ENCODE data around the gene SASH3.

SASH3 gene

DNA sequence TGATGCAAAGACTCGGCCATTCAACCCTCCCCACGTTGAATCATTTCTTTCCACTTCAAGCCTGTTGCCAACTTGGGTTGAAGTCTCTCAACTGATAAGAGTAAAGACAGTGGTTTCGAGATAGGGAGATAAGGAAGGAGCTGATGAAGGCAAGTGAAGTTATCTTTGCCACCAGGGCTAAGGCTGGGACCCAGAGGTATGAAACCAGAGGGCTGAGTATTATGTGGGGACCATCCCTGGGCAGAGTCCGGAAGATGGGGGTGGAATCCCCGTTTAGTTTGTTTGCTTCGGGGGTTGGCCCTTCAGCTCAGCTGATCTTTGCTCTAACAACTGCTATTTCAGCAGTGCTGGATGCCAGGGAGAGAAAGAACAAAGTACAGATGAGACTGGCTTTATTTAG lies 43.3 kb upstream of the SASH3 start:
- Histone ChIP-seq H3K9ac (ENCODE audit: low read depth, low read length, poor library complexity) (no peak overlapping the region), H3K14ac (ENCODE audit: low read length) (no peak overlapping the region), H2BK5ac (ENCODE audit: low read length) (no peak overlapping the region), H2BK120ac (ENCODE audit: low read depth, low read length) (no peak overlapping the region), H3K23ac (ENCODE audit: low read depth, low read length, poor library complexity) (no peak overlapping the region), H3K4me2 (ENCODE audit: insufficient read depth, low read length, poor library complexity, severe bottlenecking) (no peak overlapping the region), H2AK5ac (ENCODE audit: low read depth, low read length) (no peak overlapping the region), H3K4me1 (ENCODE audit: control insufficient read depth in 2 of 2, insufficient read depth in 1 of 2, low read depth in 1 of 2, low read length in 2 of 2) (peaks cover 0 to 4% of the 10 kb centered on the region in 2 donors), H3K27ac (replicated peaks; ENCODE audit: low read length) (no peak overlapping the region), H3K4me3 (ENCODE audit: low read length in 2 of 2) (no peak overlapping the region), H2BK12ac (ENCODE audit: low read length) (no peak overlapping the region), H3K18ac (ENCODE audit: low read length) (no peak overlapping the region), H4K8ac (ENCODE audit: low read depth, low read length) (no peak overlapping the region), H3K27me3 (ENCODE audit: control insufficient read depth in 3 of 3, insufficient read depth in 3 of 3, low read depth in 1 of 3, low read length in 3 of 3) (peaks cover 0 to 17% (median 0%) of the 10 kb centered on the region in 3 experiments), H3K79me1 (ENCODE audit: low read depth, low read length) (no peaks in the 10 kb centered on the region), H3K36me3 (replicated peaks in 1 of 2; ENCODE audit: control insufficient read depth in 2 of 2, insufficient read depth in 2 of 2, low read length in 2 of 2) (no peaks in the 10 kb centered on the region), H2AFZ (ENCODE audit: low read length) (no peak overlapping the region), H4K91ac (ENCODE audit: low read depth, low read length, poor library complexity) (no peak overlapping the region), H3K9me3 (replicated peaks in 1 of 2; ENCODE audit: control insufficient read depth in 2 of 2, insufficient read depth in 1 of 2, low read depth in 1 of 2, low read length in 2 of 2) (no peaks in the 10 kb centered on the region), H2BK15ac (ENCODE audit: low read length) (no peak overlapping the region), H3K4ac (ENCODE audit: low read length) (no peak overlapping the region)
- no peak for DNase-seq (ENCODE audit: low spot score)
- no CpG with 5 or more reads among the region's 6 CpGs for WGBS, 2 donors (ENCODE audit: extremely low coverage in 2 of 2, insufficient read length in 2 of 2, insufficient replicate concordance in 1 of 2)

DNA sequence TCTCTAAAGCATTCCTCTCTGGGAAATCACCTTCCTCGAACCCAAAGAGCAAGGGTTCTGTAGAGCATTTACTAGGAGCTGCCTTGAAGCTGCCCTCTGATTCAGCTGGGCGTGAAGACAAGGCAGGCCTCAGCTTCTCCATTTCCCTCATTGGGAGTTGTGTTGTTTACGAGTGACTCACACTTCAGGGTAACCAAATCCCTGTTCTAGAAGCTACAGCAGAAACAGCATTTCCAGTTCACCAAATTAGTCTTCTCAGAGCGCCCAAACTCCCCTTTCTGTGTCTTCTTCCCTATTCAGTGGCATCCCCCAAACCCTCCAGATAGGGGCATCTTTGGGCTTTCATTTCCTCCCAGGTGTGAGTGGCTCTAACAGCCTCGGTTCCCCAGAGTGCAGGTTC lies 41.8 kb upstream of the SASH3 start:
- Histone ChIP-seq H3K4me1 (ENCODE audit: control insufficient read depth in 2 of 2, insufficient read depth in 1 of 2, low read depth in 1 of 2, low read length in 2 of 2) (peaks cover 0 to 5% of the 10 kb centered on the region in 2 donors), H2AFZ (ENCODE audit: low read length) (no peak overlapping the region), H2BK15ac (ENCODE audit: low read length) (no peak overlapping the region), H3K4me2 (ENCODE audit: insufficient read depth, low read length, poor library complexity, severe bottlenecking) (no peak overlapping the region), H3K36me3 (replicated peaks in 1 of 2; ENCODE audit: control insufficient read depth in 2 of 2, insufficient read depth in 2 of 2, low read length in 2 of 2) (no peaks in the 10 kb centered on the region), H4K91ac (ENCODE audit: low read depth, low read length, poor library complexity) (no peak overlapping the region), H3K4ac (ENCODE audit: low read length) (no peak overlapping the region), H2AK5ac (ENCODE audit: low read depth, low read length) (no peak overlapping the region), H2BK120ac (ENCODE audit: low read depth, low read length) (no peak overlapping the region), H3K9me3 (replicated peaks in 1 of 2; ENCODE audit: control insufficient read depth in 2 of 2, insufficient read depth in 1 of 2, low read depth in 1 of 2, low read length in 2 of 2) (no peaks in the 10 kb centered on the region), H2BK5ac (ENCODE audit: low read length) (no peak overlapping the region), H3K27ac (replicated peaks; ENCODE audit: low read length) (no peak overlapping the region), H3K9ac (ENCODE audit: low read depth, low read length, poor library complexity) (no peak overlapping the region), H4K8ac (ENCODE audit: low read depth, low read length) (no peak overlapping the region), H3K79me1 (ENCODE audit: low read depth, low read length) (no peaks in the 10 kb centered on the region), H3K27me3 (ENCODE audit: control insufficient read depth in 3 of 3, insufficient read depth in 3 of 3, low read depth in 1 of 3, low read length in 3 of 3) (peaks cover 0 to 17% (median 0%) of the 10 kb centered on the region in 3 experiments), H3K23ac (ENCODE audit: low read depth, low read length, poor library complexity) (no peak overlapping the region), H3K18ac (ENCODE audit: low read length) (no peak overlapping the region), H3K4me3 (ENCODE audit: low read length in 2 of 2) (no peak overlapping the region), H2BK12ac (ENCODE audit: low read length) (no peak overlapping the region), H3K14ac (ENCODE audit: low read length) (no peak overlapping the region)
- no peak for DNase-seq (ENCODE audit: low spot score)
- WGBS, 2 donors (ENCODE audit: extremely low coverage in 2 of 2, insufficient read length in 2 of 2, insufficient replicate concordance in 1 of 2) = no CpG with 5 or more reads among the region's 5 CpGs

DNA sequence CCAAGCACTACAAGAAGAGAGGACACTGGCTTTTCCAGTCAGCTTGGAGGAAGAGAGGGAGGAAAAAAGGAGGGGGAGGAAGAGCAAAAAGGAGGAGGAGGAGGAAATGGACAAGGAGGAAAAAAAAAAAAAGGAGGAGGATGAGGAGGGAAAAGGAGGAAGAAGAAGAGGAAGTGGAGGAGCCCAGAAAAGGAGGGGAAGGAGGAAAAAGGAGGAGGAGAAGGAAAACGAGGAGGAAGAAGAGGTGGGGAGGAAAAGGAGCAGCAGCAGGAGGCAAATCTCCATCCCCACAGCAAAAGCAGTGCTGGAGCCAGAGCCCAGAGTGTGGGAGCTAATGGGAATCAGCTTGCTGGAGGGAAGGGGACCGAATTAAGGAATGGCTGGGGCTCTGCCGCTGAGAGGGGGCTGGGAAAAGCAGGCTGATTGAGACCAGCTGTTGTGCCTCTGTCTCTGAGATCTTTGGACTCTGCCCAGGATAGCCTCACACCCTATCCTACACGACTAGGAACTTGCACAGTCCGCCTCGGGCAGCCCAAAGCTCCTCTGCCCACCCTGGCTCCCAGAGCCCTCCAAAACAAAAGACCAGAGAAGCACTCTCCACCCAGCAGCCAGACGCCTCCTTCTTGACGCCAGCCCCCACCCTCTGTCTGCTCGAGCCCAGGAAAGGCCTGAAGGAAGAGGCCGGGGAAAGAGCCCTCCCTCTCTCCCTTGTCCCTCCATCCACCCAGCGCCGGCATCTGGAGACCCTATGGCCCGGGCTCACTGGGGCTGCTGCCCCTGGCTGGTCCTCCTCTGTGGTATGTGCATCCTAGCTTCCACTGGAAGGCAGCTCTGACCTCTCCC lies 41.1 kb upstream of the SASH3 start, which contains the start of gene XPNPEP2:
XPNPEP2 (plus strand) TSS at position 514 of the 843 bp plus-strand sequence; CDS start at position 749, 235 bp downstream.
- DNase-seq (ENCODE audit: low spot score) = no peak
- no peak within 1 kb of the TSS for H4K91ac ChIP-seq (ENCODE audit: low read depth, low read length, poor library complexity)
- H4K8ac ChIP-seq (ENCODE audit: low read depth, low read length) = no peak within 1 kb of the TSS
- peak within 1 kb of the TSS; percentile 48 for H3K18ac ChIP-seq (ENCODE audit: low read length)
- no peak within 1 kb of the TSS for H3K27ac ChIP-seq (replicated peaks; ENCODE audit: low read length)
- H2BK15ac ChIP-seq (ENCODE audit: low read length) = no peak within 1 kb of the TSS
- H2BK12ac ChIP-seq (ENCODE audit: low read length) = no peak within 1 kb of the TSS
- peak within 1 kb of the TSS; percentile 75 for H2AFZ ChIP-seq (ENCODE audit: low read length)
- H3K4ac ChIP-seq (ENCODE audit: low read length) = no peak within 1 kb of the TSS
- no peak within 1 kb of the TSS for H2BK5ac ChIP-seq (ENCODE audit: low read length)
- no peaks in the 10 kb centered on the region for H3K9me3 ChIP-seq (replicated peaks in 1 of 2; ENCODE audit: control insufficient read depth in 2 of 2, insufficient read depth in 1 of 2, low read depth in 1 of 2, low read length in 2 of 2)
- no CpG with 5 or more reads among the region's 13 CpGs for WGBS, 2 donors (ENCODE audit: extremely low coverage in 2 of 2, insufficient read length in 2 of 2, insufficient replicate concordance in 1 of 2)
- no peak within 1 kb of the TSS for H2BK120ac ChIP-seq (ENCODE audit: low read depth, low read length)
- peaks cover 0 to 19% (median 0%) of the 10 kb centered on the region in 3 experiments for H3K27me3 ChIP-seq (ENCODE audit: control insufficient read depth in 3 of 3, insufficient read depth in 3 of 3, low read depth in 1 of 3, low read length in 3 of 3)
- H3K9ac ChIP-seq (ENCODE audit: low read depth, low read length, poor library complexity) = no peak within 1 kb of the TSS
- no peaks in the 10 kb centered on the region for H3K36me3 ChIP-seq (replicated peaks in 1 of 2; ENCODE audit: control insufficient read depth in 2 of 2, insufficient read depth in 2 of 2, low read length in 2 of 2)
- no peaks in the 10 kb centered on the region for H3K79me1 ChIP-seq (ENCODE audit: low read depth, low read length)
- H2AK5ac ChIP-seq (ENCODE audit: low read depth, low read length) = no peak within 1 kb of the TSS
- H3K4me2 ChIP-seq (ENCODE audit: insufficient read depth, low read length, poor library complexity, severe bottlenecking) = no peak within 1 kb of the TSS
- H3K23ac ChIP-seq (ENCODE audit: low read depth, low read length, poor library complexity) = no peak within 1 kb of the TSS
- no peak within 1 kb of the TSS for H3K4me3 ChIP-seq (ENCODE audit: low read length in 2 of 2)
- no peak within 1 kb of the TSS for H3K14ac ChIP-seq (ENCODE audit: low read length)
- H3K4me1 ChIP-seq (ENCODE audit: control insufficient read depth in 2 of 2, insufficient read depth in 1 of 2, low read depth in 1 of 2, low read length in 2 of 2) = peaks cover 0 to 5% of the 10 kb centered on the region in 2 donors

DNA sequence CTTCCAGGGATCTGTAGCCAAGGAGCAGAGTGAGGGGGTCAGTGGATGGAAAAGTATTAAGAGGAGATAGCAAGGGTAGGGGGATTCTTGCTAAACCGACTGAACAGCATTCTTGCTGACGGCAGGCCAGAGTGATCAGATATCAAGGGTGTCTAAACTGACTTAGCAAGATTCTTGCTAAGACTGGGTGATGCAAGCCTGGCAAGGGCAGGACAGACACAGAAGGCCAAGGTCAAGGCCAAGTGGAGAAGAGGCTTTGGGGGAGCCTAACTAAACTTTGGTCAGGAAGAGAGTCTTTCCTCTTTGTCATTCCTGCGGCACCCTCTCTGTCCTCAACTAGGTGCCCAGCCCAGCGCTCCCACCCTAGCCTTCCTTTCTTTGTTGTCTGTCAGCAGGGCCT lies 40.2 kb upstream of the SASH3 start:
- no peak overlapping the region for H2BK12ac ChIP-seq (ENCODE audit: low read length)
- H3K4me3 ChIP-seq (ENCODE audit: low read length in 2 of 2) = no peak overlapping the region
- H3K23ac ChIP-seq (ENCODE audit: low read depth, low read length, poor library complexity) = no peak overlapping the region
- H3K27ac ChIP-seq (replicated peaks; ENCODE audit: low read length) = no peak overlapping the region
- no CpG with 5 or more reads among the region's 4 CpGs for WGBS, 2 donors (ENCODE audit: extremely low coverage in 2 of 2, insufficient read length in 2 of 2, insufficient replicate concordance in 1 of 2)
- no peak overlapping the region for H3K4me2 ChIP-seq (ENCODE audit: insufficient read depth, low read length, poor library complexity, severe bottlenecking)
- H3K4me1 ChIP-seq (ENCODE audit: control insufficient read depth in 2 of 2, insufficient read depth in 1 of 2, low read depth in 1 of 2, low read length in 2 of 2) = peaks cover 0 to 5% of the 10 kb centered on the region in 2 donors
- no peak overlapping the region for H3K14ac ChIP-seq (ENCODE audit: low read length)
- no peaks in the 10 kb centered on the region for H3K36me3 ChIP-seq (replicated peaks in 1 of 2; ENCODE audit: control insufficient read depth in 2 of 2, insufficient read depth in 2 of 2, low read length in 2 of 2)
- DNase-seq (ENCODE audit: low spot score) = no peak
- H3K18ac ChIP-seq (ENCODE audit: low read length) = no peak overlapping the region
- no peaks in the 10 kb centered on the region for H3K79me1 ChIP-seq (ENCODE audit: low read depth, low read length)
- no peak overlapping the region for H2AK5ac ChIP-seq (ENCODE audit: low read depth, low read length)
- no peak overlapping the region for H4K91ac ChIP-seq (ENCODE audit: low read depth, low read length, poor library complexity)
- no peak overlapping the region for H3K4ac ChIP-seq (ENCODE audit: low read length)
- H2AFZ ChIP-seq (ENCODE audit: low read length) = peak overlapping the region; percentile 75
- no peaks in the 10 kb centered on the region for H3K9me3 ChIP-seq (replicated peaks in 1 of 2; ENCODE audit: control insufficient read depth in 2 of 2, insufficient read depth in 1 of 2, low read depth in 1 of 2, low read length in 2 of 2)
- no peak overlapping the region for H3K9ac ChIP-seq (ENCODE audit: low read depth, low read length, poor library complexity)
- H2BK5ac ChIP-seq (ENCODE audit: low read length) = no peak overlapping the region
- H4K8ac ChIP-seq (ENCODE audit: low read depth, low read length) = no peak overlapping the region
- H3K27me3 ChIP-seq (ENCODE audit: control insufficient read depth in 3 of 3, insufficient read depth in 3 of 3, low read depth in 1 of 3, low read length in 3 of 3) = peaks cover 0 to 21% (median 0%) of the 10 kb centered on the region in 3 experiments
- no peak overlapping the region for H2BK15ac ChIP-seq (ENCODE audit: low read length)
- no peak overlapping the region for H2BK120ac ChIP-seq (ENCODE audit: low read depth, low read length)

Data from neuronal stem cell (in vitro differentiated cells).